ENCODE results near the gene GPD1L. TPM values are rescaled to one million over a fixed set of nuclear protein-coding genes. Genes with fewer than 3 reads are reported as not detected.

The GPD1L gene
- total RNA-seq, 1 donor from 2014 or later = 11.5 TPM

GRCh38 chr3:32077260-32078084, 28.9 kb upstream of the GPD1L start:
- TF ChIP-seq, protein P1, sequence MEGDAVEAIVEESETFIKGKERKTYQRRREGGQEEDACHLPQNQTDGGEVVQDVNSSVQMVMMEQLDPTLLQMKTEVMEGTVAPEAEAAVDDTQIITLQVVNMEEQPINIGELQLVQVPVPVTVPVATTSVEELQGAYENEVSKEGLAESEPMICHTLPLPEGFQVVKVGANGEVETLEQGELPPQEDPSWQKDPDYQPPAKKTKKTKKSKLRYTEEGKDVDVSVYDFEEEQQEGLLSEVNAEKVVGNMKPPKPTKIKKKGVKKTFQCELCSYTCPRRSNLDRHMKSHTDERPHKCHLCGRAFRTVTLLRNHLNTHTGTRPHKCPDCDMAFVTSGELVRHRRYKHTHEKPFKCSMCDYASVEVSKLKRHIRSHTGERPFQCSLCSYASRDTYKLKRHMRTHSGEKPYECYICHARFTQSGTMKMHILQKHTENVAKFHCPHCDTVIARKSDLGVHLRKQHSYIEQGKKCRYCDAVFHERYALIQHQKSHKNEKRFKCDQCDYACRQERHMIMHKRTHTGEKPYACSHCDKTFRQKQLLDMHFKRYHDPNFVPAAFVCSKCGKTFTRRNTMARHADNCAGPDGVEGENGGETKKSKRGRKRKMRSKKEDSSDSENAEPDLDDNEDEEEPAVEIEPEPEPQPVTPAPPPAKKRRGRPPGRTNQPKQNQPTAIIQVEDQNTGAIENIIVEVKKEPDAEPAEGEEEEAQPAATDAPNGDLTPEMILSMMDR (IDR thresholded peaks at IDR 0.05; ENCODE audit: insufficient read depth, low read length, poor library complexity, severe bottlenecking) = no peak
- H3K4me3 ChIP-seq (ENCODE audit: low read depth, low read length) = no peak overlapping the region
- no peak for DNase-seq (ENCODE audit: low read depth)
- H3K36me3 ChIP-seq (ENCODE audit: control insufficient read depth, insufficient read depth, low read length) = no peaks in the 10 kb centered on the region
- H3K27me3 ChIP-seq (ENCODE audit: control insufficient read depth, insufficient read depth, low read length) = no peaks in the 10 kb centered on the region

GRCh38 chr3:32078085-32078634, 28.3 kb upstream of the GPD1L start:
- no peak for DNase-seq (ENCODE audit: low read depth)
- H3K4me3 ChIP-seq (ENCODE audit: low read depth, low read length) = no peak overlapping the region
- TF ChIP-seq, protein P1 (IDR thresholded peaks at IDR 0.05; ENCODE audit: insufficient read depth, low read length, poor library complexity, severe bottlenecking) = no peak

DNA sequence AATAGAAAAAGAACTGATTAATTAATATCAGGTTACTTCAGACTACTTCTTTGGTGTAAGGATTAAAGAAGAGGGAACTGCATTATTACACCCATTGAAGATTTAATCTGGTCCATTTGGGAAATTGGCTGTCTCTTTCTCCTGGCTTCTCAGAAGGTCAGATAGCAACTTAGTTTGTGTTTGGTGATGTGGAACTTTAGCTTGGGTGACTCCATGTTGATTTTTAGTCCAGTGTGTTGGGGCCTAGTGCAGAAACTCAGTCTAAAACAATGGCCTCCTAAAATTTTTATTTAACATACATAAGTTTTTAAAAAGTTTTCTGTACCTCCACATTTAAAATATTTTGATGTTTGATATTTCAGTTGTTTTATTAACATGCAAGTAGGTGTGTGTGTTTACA, 27.6 kb upstream of the GPD1L start:
- TF ChIP-seq, protein P1 (IDR thresholded peaks at IDR 0.05; ENCODE audit: insufficient read depth, low read length, poor library complexity, severe bottlenecking) = no peak

More at GRCh38 chr3:32078085-32078634, 28.3 kb upstream of the GPD1L start:
- Histone ChIP-seq H3K36me3 (ENCODE audit: control insufficient read depth, insufficient read depth, low read length) (no peaks in the 10 kb centered on the region), H3K27me3 (ENCODE audit: control insufficient read depth, insufficient read depth, low read length) (no peaks in the 10 kb centered on the region)

GRCh38 chr3:32082721-32083120, 23.7 kb upstream of the GPD1L start:
- H3K36me3 ChIP-seq (ENCODE audit: control insufficient read depth, insufficient read depth, low read length) = no peaks in the 10 kb centered on the region
- H3K27me3 ChIP-seq (ENCODE audit: control insufficient read depth, insufficient read depth, low read length) = no peaks in the 10 kb centered on the region
- TF ChIP-seq, protein P1 (IDR thresholded peaks at IDR 0.05; ENCODE audit: insufficient read depth, low read length, poor library complexity, severe bottlenecking) = no peak
- H3K4me3 ChIP-seq (ENCODE audit: low read depth, low read length) = no peak overlapping the region
- DNase-seq (ENCODE audit: low read depth) = no peak

More for the DNA sequence above, 27.6 kb upstream of the GPD1L start:
- DNase-seq (ENCODE audit: low read depth) = no peak
- no peaks in the 10 kb centered on the region for H3K36me3 ChIP-seq (ENCODE audit: control insufficient read depth, insufficient read depth, low read length)
- H3K4me3 ChIP-seq (ENCODE audit: low read depth, low read length) = no peak overlapping the region
- no peaks in the 10 kb centered on the region for H3K27me3 ChIP-seq (ENCODE audit: control insufficient read depth, insufficient read depth, low read length)

DNA sequence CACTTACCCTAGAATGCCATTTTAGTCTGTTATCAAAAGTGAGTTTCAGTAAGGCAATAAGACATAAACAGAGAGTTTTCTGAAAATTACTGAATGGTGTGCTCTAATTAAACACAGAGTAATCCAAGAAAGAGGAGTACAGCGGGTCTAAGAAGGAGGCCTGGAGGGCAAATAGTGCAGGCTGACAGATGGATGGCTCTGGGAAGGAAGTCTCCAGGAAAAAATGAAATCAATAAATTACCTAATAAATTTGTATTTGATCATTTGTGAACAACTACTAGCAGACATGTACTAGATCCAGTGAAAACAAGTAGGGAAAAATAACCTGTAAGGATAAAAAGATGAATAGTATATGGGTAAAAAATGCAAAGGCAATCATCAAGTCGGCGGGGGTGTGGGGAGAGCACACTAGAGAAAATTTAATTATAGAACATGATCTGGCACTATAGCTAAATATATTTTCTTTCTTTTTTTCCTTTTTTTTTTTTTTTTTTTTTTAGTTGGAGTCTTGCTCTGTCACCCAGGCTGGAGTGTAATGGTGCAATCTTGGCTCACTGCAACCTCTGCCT, 22.6 kb upstream of the GPD1L start:
- TF ChIP-seq, protein P1 (IDR thresholded peaks at IDR 0.05; ENCODE audit: insufficient read depth, low read length, poor library complexity, severe bottlenecking) = no peak
- Histone ChIP-seq H3K36me3 (ENCODE audit: control insufficient read depth, insufficient read depth, low read length) (no peaks in the 10 kb centered on the region), H3K27me3 (ENCODE audit: control insufficient read depth, insufficient read depth, low read length) (no peaks in the 10 kb centered on the region), H3K4me3 (ENCODE audit: low read depth, low read length) (no peak overlapping the region)
- no peak for DNase-seq (ENCODE audit: low read depth)

Measured in kidney epithelial cell (primary cell).